K562 (cell line): Measurements from ENCODE around the gene SEC24C.

ENCODE experiments used
- HDAC1 ChIP-seq, 2 experiments: fragments of 450-650 bp; IDR thresholded peaks; 2 replicates each; pipeline ENCODE4 v1.6.1; 2016 to 2017; ENCODE audit warnings: inconsistent platforms in 1 of 2, mild to moderate bottlenecking in 1 of 2, moderate library complexity in 1 of 2
- KDM1A ChIP-seq, 2 experiments: fragments of 450-650 bp; IDR thresholded peaks; 2 replicates each; pipeline ENCODE4 v1.6.1; 2016; ENCODE audit warnings: mild to moderate bottlenecking in 2 of 2
- TAF7 ChIP-seq: fragments of 450-650 bp; IDR thresholded peaks from 2 replicates; pipeline ENCODE4 v1.6.1; 2016; ENCODE audit warnings: missing genetic modification characterization, missing compliant biosample characterization
- TF ChIP-seq, protein P1 (sequence below): sonication (generic); formaldehyde crosslinking; IDR thresholded peaks from 2 replicates; pipeline ENCODE4 v1.8.0; 2022; ENCODE audit warnings: mild to moderate bottlenecking, missing genetic modification reagents

DNA sequence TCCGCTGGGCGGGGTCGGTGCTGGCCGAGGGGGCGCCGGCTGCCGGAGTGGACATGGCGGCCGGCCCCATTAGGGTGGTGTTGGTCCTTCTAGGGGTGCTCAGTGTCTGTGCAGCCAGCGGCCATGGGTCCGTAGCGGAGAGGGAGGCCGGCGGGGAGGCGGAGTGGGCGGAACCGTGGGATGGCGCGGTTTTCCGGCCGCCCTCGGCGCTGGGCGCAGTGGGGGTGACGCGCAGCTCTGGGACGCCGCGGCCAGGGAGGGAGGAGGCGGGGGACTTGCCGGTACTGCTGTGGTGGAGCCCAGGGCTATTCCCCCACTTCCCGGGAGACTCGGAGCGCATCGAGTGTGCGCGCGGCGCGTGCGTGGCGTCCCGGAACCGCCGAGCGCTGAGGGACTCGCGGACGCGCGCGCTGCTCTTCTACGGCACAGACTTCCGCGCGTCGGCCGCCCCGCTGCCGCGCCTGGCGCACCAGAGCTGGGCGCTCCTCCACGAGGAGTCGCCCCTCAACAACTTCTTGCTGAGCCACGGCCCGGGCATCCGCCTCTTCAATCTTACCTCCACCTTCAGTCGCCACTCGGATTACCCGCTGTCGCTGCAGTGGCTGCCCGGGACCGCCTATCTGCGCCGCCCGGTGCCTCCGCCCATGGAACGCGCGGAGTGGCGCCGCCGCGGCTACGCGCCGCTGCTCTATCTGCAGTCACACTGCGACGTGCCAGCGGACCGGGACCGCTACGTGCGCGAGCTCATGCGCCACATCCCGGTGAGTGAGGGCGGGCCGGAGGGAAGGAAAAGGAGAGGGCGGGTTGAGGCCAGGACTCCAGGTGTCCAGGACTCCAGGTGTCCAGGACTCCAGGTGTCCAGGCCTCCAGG lies 28.3 kb downstream of the SEC24C start:
- peak; percentile 47; the same call in 1 of the 2 replicates for TF ChIP-seq TAF7 (tag)
- peak in 1 of 2 experiments; percentile 90; a peak in 2 of 4 replicates for TF ChIP-seq HDAC1 (IDR thresholded peaks at IDR 0.05)
- TF ChIP-seq, protein P1, sequence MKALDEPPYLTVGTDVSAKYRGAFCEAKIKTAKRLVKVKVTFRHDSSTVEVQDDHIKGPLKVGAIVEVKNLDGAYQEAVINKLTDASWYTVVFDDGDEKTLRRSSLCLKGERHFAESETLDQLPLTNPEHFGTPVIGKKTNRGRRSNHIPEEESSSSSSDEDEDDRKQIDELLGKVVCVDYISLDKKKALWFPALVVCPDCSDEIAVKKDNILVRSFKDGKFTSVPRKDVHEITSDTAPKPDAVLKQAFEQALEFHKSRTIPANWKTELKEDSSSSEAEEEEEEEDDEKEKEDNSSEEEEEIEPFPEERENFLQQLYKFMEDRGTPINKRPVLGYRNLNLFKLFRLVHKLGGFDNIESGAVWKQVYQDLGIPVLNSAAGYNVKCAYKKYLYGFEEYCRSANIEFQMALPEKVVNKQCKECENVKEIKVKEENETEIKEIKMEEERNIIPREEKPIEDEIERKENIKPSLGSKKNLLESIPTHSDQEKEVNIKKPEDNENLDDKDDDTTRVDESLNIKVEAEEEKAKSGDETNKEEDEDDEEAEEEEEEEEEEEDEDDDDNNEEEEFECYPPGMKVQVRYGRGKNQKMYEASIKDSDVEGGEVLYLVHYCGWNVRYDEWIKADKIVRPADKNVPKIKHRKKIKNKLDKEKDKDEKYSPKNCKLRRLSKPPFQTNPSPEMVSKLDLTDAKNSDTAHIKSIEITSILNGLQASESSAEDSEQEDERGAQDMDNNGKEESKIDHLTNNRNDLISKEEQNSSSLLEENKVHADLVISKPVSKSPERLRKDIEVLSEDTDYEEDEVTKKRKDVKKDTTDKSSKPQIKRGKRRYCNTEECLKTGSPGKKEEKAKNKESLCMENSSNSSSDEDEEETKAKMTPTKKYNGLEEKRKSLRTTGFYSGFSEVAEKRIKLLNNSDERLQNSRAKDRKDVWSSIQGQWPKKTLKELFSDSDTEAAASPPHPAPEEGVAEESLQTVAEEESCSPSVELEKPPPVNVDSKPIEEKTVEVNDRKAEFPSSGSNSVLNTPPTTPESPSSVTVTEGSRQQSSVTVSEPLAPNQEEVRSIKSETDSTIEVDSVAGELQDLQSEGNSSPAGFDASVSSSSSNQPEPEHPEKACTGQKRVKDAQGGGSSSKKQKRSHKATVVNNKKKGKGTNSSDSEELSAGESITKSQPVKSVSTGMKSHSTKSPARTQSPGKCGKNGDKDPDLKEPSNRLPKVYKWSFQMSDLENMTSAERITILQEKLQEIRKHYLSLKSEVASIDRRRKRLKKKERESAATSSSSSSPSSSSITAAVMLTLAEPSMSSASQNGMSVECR (CRISPR knock-in tag): no peak; the same call in none of the 2 replicates
- TF ChIP-seq KDM1A (IDR thresholded peaks at IDR 0.05): no peak
